ENCODE measurements around the gene GNG7.
"Not testable (repeated sequence)": the region's sequence is repeated elsewhere in the genome, so short reads cannot be mapped to it uniquely, and the experiment has no call there.

GNG7 gene

DNA sequence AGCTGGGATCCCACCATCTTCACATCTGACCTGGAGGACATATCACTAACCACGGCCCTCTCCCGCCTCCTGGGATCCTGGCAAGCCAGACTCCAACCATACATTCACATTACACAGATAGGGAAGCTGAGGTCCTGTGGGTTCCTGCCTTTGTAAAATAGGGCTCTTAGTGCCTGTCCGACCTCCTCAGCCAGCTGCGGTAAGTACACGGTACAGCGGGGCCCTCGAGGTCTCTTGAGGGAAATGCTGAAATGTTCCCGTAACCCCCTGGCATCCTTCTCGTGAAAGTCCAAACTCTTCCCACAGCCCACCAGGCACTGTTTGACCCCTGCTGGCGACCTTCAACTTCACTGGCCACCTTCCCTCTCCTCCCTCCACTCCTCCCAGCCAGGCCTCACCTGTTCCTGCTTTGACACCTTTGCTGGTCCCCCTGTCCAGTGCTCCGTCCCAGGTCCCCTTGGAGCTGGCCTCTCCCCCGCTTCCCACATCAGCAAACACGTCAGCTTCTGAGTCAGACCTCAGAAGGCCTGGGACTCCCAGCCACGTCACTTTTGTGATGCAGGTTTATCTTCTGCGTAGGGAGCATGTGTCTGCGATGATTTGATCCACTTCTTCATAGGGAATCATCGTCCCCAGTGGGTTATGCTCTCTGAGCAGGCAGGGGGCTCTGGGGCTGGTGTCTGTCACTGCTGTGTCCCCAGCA lies 8.8 kb upstream of the GNG7 start:
- no peak for DNase-seq

DNA sequence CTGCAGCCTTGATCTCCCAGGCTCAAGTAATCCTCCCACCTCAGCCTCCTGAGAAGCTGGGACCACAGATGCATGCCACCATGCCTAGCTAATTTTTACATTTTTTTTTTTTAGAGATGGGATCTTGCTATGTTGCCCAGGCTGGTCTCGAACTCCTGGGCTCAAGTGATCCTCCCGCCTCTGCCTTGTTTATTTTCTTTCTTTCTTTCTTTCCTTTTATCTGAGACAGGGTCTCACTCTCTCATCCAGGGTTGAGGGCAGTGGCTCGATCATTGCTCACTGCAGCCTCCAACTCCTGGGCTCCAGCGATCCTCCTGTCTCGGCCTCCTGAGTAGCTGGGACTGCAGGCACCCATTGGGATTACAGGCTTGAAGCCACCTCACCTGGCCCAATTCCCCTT lies 3.8 kb upstream of the GNG7 start:
- no peak for DNase-seq

DNA sequence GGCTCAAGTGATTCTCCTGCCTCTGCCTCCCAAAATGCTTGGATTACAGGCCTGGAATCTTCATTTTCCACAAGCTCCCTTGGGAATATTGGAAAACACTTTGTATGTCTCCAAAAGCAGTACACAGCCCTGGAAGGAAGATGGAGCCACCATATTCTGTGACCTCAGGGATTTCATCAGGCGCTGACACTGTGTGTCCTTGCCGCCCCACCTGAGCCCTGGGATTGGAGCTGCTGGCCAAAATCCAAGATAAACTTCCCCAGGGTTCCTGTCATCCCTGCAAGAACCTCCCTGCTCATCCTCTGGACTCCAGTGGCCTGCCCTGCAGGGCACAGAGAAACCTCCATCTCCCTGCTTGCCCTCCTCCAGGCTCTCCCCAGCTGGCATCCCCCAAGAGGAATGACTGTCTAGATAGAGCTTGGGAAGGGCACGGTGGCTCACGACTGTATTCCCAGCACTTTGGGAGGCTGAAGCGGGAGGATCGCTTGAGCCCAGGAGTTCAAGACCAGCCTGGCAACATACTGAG lies 1.3 kb upstream of the GNG7 start:
- no peak for DNase-seq

DNA sequence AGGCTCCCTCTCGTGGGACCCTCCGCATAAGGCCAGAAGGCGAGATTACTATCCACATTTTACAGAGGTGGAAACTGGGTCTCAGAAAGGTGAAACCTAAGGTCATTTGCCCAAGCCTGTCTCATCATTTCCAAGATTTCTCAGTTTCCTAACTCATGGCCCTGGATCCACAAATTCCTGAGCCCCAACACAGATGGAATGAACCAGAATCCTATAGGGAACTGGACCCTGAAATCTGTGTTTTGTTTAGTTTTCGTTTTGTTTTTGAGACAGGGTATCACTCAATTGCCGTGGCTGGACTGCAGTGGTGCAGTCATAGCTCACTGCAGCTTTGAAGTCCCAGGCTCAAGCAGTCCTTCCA lies 563 bp upstream of the GNG7 start:
- no peak for DNase-seq

GRCh38 chr19:2701361-2702169 lies 929 bp downstream of the GNG7 start:
- DNase-seq: no peak

DNA sequence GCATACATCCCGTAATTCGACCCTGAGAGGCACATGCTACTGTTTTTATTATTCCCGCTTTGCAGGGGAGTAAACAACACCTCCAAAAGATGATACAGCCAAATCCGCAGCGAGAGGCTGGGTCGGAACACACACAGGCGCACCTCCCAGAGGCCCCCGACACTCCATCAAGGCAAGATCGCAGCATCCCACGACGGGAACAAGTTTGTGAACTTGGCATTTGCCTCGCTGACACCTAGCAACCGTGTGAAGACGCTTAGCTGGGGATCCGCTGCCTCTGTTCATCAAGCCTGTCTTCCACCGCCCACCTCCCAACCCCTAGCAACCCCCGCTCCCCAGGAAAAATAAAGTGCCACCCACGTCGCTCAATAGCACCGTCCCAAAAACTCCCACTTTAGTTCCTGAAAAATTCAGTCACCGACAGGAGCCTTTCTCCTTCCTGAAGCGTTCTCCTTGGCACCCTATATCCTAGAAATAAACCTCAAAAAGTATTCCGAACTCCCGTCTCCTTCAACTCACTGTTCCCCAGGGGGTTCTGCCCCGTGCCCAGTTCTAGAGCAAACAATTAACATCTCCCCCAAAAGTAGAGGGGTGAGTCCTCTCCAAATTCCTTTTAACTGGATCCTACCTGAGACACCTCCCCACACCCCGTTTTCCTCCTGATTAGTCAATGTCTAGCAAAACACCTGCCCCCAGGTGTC lies 1.7 kb downstream of the GNG7 start:
- DNase-seq: no peak

DNA sequence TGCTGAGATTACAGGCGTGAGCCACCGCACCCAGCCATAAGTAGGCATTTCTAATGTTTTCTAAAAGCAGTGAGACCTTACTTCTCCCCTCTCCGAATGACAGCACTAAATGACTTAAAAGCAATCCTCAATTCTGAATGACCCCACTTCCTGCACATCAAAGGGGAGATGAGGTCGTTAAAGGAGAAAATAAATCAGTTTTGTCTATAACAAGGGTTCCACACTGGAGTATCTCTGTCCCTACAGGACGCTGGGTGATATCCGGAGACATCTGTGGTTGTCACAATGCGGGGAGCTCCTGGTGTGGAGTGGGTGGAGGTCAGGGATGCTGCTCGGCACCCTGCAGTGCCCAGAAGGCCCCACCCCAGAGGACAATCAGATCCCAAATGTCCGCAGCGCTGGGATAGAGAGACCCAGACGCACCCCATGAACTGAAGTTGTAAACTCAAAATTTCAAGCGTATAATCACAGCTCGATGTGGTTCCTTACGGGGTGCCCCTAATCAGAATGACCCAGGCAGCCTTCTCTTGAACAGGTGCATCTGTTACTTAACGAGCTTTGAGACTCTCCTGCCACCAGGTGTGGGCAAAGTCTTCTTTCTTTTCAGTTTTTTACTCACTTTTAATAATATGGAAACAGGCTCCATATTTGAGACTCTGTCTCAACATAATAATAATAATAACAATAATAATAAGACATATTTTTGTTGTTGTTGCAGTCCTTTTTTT lies 2.9 kb downstream of the GNG7 start:
- DNase-seq: no peak

DNA sequence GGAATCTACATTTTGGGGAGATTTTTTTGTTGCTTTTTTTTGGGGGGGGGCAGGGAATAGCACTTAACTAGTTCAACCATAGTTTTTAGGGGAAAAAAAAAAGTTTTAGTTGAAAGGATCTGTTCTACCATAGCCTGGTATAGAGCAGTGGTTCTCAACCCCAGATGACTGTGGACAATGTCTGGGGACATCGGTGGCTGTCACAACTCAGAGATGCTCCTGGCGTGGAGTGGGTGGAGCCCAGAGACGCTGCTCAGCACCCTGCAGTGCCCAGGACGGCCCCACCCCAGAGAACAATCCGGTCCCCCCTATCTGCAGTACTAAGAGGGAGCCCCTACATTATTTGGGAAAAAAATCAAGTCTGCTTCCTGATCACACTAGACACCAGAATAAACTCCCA lies 8.3 kb downstream of the GNG7 start:
- DNase-seq: no peak

- DNase-seq: no peak
Observed at GRCh38 chr19:2693492-2694160, 8.9 kb downstream of the GNG7 start.

DNA sequence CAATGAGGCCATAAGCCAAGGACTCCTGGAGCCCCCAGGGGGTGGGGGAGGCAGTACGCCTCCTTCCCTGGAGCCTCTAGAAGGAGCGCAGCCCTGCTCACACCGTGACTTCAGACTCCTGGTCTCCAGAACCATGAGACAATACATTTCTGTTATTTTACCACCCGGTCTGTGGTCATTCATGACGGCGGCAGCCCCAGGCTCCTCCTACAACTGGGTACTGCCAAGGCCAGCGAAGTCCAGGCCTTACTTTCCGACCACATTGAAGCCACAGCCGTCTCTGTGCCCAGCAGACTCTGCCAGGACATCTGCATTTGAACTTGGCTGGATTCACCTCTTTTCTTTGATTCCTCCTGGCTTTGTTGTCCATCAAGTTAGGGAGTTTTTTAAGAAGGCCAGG lies 10.5 kb downstream of the GNG7 start:
- no peak for DNase-seq

DNA sequence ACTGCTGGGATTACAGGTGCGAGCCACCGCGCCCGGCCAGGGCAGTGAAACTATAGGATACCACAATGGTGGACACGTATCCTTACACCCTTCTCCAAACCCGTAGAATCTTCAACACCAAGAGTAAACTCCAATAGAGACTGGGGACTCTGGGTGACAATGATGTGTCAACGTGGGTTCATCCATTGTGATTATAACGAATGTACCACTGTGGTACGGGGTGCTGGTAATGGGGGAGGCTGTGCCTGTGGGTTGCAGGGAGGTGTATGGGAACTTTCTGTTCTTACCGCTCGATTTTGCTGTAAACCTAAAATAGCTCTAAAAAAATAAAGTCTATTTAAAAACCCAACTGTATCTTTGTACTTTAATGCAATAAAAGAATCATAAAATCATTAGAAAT lies 11.6 kb downstream of the GNG7 start:
- DNase-seq: no peak

GRCh38 chr19:2686360-2686759 lies 16.1 kb downstream of the GNG7 start:
- DNase-seq: no peak

GRCh38 chr19:2685204-2685704 lies 17.2 kb downstream of the GNG7 start:
- DNase-seq: no peak

GRCh38 chr19:2683430-2684003 lies 19.0 kb downstream of the GNG7 start:
- no peak for DNase-seq

GRCh38 chr19:2680808-2681207 lies 21.7 kb downstream of the GNG7 start:
- DNase-seq: no peak

DNA sequence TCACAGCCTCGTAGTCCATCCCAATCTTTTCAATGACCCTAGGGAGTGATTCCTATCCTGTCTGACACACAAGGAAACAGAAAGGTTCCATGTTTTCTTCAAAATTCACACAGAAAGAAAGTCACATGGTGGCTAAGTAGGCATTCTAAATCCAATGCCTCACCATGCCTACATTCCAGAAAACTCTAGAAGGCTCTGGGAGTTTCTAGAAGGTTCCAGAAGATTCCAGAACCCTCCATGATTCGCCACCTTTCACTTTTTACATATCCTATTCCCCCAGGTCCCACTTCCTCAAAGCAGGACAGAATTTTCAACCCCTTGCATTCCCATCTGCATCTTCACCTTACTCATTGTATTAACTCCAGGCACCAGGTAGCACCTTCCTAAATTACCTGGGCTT lies 23.1 kb downstream of the GNG7 start:
- no peak for DNase-seq

- not testable (repeated sequence) for DNase-seq
Observed at GRCh38 chr19:2678948-2679347, 23.5 kb downstream of the GNG7 start.

GRCh38 chr19:2678044-2678671 lies 24.3 kb downstream of the GNG7 start:
- DNase-seq: no peak

- no peak for DNase-seq
Observed at GRCh38 chr19:2676823-2677222, 25.7 kb downstream of the GNG7 start.

DNA sequence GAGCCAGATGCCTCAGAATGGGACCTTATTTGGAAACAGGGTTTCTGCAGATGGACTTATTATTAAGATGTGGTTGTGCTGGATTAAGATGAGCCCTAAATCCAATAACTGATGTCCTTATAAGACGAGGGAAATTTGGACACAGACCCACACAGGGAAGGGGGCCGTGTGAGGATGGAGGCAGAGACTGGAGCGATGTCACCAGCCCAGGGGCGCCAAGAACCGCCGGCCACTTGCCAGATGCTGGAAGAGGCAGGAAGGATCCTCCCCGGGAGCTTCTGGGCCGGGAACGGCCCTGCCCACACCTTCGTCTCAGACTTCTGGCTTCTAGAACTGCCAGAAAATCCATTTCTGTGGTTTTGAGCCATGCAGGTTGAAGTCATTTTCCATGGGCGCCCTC lies 26.6 kb downstream of the GNG7 start:
- no peak for DNase-seq

DNA sequence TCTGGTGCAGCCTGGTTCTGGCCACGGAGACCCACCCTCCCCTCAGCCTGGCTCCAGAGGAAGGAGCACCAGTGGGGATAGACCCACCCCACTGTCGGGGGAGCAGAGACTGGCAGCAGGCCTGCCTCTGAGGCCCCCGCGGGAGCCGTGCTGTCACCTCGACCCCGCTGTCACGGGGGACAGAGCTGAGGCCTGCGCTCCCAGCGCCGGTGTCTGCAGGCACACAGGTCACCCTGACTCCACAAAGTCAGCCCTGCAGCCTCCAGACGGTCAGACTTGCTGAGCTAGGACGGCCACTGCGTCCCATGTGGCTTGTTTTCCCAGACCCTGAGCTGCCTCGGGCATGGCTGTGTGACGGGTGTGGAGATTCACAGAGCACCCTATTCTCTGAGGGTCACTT lies 32.3 kb downstream of the GNG7 start:
- DNase-seq: no peak

All from NCI-H2081 treated with DMSO at 0.1 percent for 48 hours (cell line).